ENCODE results near the gene UBR4. TPM values are rescaled to one million over a fixed set of nuclear protein-coding genes. Genes with fewer than 3 reads are reported as not detected.

UBR4 gene
- total RNA-seq, 2 donors from 2014 or later = 148 to 151 TPM

DNA sequence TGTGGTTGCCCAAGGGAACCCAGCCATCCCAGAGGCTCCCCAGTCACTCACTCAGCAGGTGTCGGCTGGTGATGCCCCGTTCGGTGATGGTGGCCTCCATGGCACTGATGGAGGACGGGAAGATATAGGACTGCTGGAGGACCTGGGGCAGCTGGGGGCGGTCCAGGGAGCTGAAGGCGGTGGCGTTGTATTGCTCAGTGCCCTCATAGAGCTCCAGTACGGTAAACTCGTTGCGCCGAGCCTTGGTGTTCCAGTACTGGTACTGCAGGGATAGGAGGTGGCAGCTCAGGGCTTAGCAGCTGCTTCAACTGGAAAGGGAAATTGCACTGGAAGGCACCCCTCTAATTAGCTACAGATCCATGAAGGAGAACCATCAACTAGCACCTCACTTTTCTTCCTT, 12.5 kb upstream of the UBR4 start:
- Histone ChIP-seq H3K4me1 (ENCODE audit: control insufficient read depth, insufficient read depth, low read length) (no peaks in the 10 kb centered on the region), H3K4me3 (ENCODE audit: low read length) (no peak overlapping the region), H3K9me3 (ENCODE audit: control insufficient read depth, low read length) (no peaks in the 10 kb centered on the region), H3K9ac (ENCODE audit: extremely low read depth, low read length, poor library complexity, severe bottlenecking) (no peak overlapping the region), H3K36me3 (ENCODE audit: control insufficient read depth, insufficient read depth, low read length) (peaks cover 90% of the 10 kb centered on the region), H3K27ac (ENCODE audit: low read depth, low read length) (no peak overlapping the region), H3K27me3 (ENCODE audit: control insufficient read depth, insufficient read depth, low read length, poor library complexity, severe bottlenecking) (no peaks in the 10 kb centered on the region)
- H3K27ac Mint-ChIP-seq = no peak overlapping the region
- no peaks in the 10 kb centered on the region for H3K9me3 Mint-ChIP-seq
- no peak overlapping the region for H3K4me3 Mint-ChIP-seq
- H3K36me3 Mint-ChIP-seq (ENCODE audit: low read depth) = peaks cover 85% of the 10 kb centered on the region
- no peak for TF ChIP-seq CTCF (conservative IDR thresholded peaks at IDR 0.05)
- no peaks in the 10 kb centered on the region for H3K27me3 Mint-ChIP-seq (ENCODE audit: insufficient read depth)
- no peak for DNase-seq
- WGBS, 2 experiments (ENCODE audit: insufficient coverage in 1 of 2, insufficient read length in 1 of 2) = 95 to 96% methylated on average over 9 to 11 of the region's 11 CpGs
- H3K4me1 Mint-ChIP-seq = no peaks in the 10 kb centered on the region

GRCh38 chr1:19220991-19221390, 10.9 kb upstream of the UBR4 start:
- no peak overlapping the region for H3K4me3 Mint-ChIP-seq
- no peak for TF ChIP-seq CTCF (conservative IDR thresholded peaks at IDR 0.05)
- Histone ChIP-seq H3K9me3 (ENCODE audit: control insufficient read depth, low read length) (no peaks in the 10 kb centered on the region), H3K9ac (ENCODE audit: extremely low read depth, low read length, poor library complexity, severe bottlenecking) (no peak overlapping the region), H3K27me3 (ENCODE audit: control insufficient read depth, insufficient read depth, low read length, poor library complexity, severe bottlenecking) (no peaks in the 10 kb centered on the region), H3K4me1 (ENCODE audit: control insufficient read depth, insufficient read depth, low read length) (no peaks in the 10 kb centered on the region), H3K27ac (ENCODE audit: low read depth, low read length) (no peak overlapping the region), H3K36me3 (ENCODE audit: control insufficient read depth, insufficient read depth, low read length) (peaks cover 94% of the 10 kb centered on the region), H3K4me3 (ENCODE audit: low read length) (no peak overlapping the region)
- no peak overlapping the region for H3K27ac Mint-ChIP-seq
- H3K4me1 Mint-ChIP-seq = no peaks in the 10 kb centered on the region
- no peaks in the 10 kb centered on the region for H3K9me3 Mint-ChIP-seq
- no peaks in the 10 kb centered on the region for H3K27me3 Mint-ChIP-seq (ENCODE audit: insufficient read depth)
- DNase-seq = no peak
- peaks cover 88% of the 10 kb centered on the region for H3K36me3 Mint-ChIP-seq (ENCODE audit: low read depth)
- WGBS, 2 experiments (ENCODE audit: insufficient coverage in 1 of 2, insufficient read length in 1 of 2) = 84 to 96% methylated on average over 6 to 7 of the region's 7 CpGs

DNA sequence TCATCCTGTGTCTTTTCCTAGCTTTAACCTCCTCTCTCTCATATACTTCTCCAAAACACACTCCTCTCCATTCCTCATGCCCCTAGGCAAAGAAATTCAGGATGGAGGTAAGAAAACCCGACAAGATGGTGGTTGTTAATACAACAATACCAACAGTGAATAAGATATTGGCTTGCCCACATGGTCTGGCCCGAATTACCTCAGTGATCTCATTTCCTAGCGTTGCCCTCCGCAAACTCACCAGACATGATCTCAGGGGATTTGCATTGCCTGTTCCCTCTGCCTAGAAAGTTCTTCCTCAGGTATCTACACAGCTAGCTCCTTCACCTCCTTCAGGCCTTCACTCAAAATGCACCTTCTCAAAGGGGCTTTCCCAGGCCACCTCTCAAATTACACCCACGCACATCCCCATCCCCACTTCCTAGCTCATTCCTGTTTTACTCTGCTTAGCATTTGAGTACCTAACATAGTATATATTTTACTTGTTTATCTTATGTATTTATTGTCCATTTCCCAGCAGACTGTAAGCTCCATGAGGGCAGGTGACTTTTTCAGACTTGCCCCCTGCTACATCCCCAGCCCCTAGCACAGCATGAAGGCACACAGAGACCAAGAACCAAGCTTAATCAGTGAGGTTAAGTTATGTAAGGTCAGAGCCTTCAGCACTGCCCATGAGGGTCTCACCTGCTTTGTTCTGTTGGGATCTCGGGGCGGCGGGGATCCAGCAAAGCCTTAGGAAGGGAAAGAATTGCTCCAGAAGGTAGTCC, 10.2 kb upstream of the UBR4 start:
- no peak for DNase-seq
- no peaks in the 10 kb centered on the region for H3K27me3 ChIP-seq (ENCODE audit: control insufficient read depth, insufficient read depth, low read length, poor library complexity, severe bottlenecking)
- Mint-ChIP-seq H3K9me3 (no peaks in the 10 kb centered on the region), H3K27me3 (ENCODE audit: insufficient read depth) (no peaks in the 10 kb centered on the region), H3K27ac (no peak overlapping the region), H3K4me1 (no peaks in the 10 kb centered on the region), H3K4me3 (no peak overlapping the region), H3K36me3 (ENCODE audit: low read depth) (peaks cover 85% of the 10 kb centered on the region)
- no peak for TF ChIP-seq CTCF (conservative IDR thresholded peaks at IDR 0.05)
- H3K4me1 ChIP-seq (ENCODE audit: control insufficient read depth, insufficient read depth, low read length) = no peaks in the 10 kb centered on the region
- H3K36me3 ChIP-seq (ENCODE audit: control insufficient read depth, insufficient read depth, low read length) = peaks cover 92% of the 10 kb centered on the region
- no peak overlapping the region for H3K27ac ChIP-seq (ENCODE audit: low read depth, low read length)
- WGBS, 2 experiments (ENCODE audit: insufficient coverage in 1 of 2, insufficient read length in 1 of 2) = 93 to 98% methylated on average over 8 of the region's 8 CpGs
- H3K4me3 ChIP-seq (ENCODE audit: low read length) = no peak overlapping the region
- H3K9ac ChIP-seq (ENCODE audit: extremely low read depth, low read length, poor library complexity, severe bottlenecking) = no peak overlapping the region
- no peaks in the 10 kb centered on the region for H3K9me3 ChIP-seq (ENCODE audit: control insufficient read depth, low read length)
